RWPE2 (cell line): ENCODE measurements around the gene VASN.

ENCODE experiments used
- ATAC-seq: fragments of 200-7000 bp; cut with Tn5 transposase; 3 replicates; pipeline ENCODE4 v1.9.1; 2021; ENCODE audit warnings: low read depth
- DNase-seq: peaks from one replicate; pipeline ENCODE4 v3.0.0-alpha.2; 2020; ENCODE audit warnings: low spot score
- H3K27ac ChIP-seq: fragments of 450-650 bp; 2 replicates; pipeline ENCODE4 v1.5.1; 2017; ENCODE audit warnings: mild to moderate bottlenecking; ENCODE audit not compliant: poor library complexity, severe bottlenecking
- H3K27me3 ChIP-seq: fragments of 250-450 bp; sonication (Bioruptor Pico); 2 replicates; pipeline ENCODE4 v1.5.1; 2021; ENCODE audit warnings: mild to moderate bottlenecking, moderate library complexity; ENCODE audit not compliant: insufficient read depth, poor library complexity, severe bottlenecking
- H3K36me3 ChIP-seq: fragments of 250-450 bp; sonication (Bioruptor Pico); 2 replicates; pipeline ENCODE4 v1.5.1; 2020; ENCODE audit warnings: low read depth, mild to moderate bottlenecking, moderate library complexity
- H3K4me1 ChIP-seq: fragments of 250-450 bp; sonication (Bioruptor Pico); 2 replicates; pipeline ENCODE4 v1.5.1; 2021; ENCODE audit warnings: mild to moderate bottlenecking, moderate library complexity; ENCODE audit not compliant: insufficient read depth, poor library complexity, severe bottlenecking
- H3K4me3 ChIP-seq: fragments of 250-450 bp; sonication (Bioruptor Pico); 2 replicates; pipeline ENCODE4 v1.5.1; 2021; ENCODE audit warnings: mild to moderate bottlenecking, moderate library complexity; ENCODE audit not compliant: severe bottlenecking
- H3K9me3 ChIP-seq: fragments of 250-450 bp; sonication (Bioruptor Pico); 2 replicates; pipeline ENCODE4 v1.5.1; 2021; ENCODE audit warnings: mild to moderate bottlenecking, moderate library complexity; ENCODE audit not compliant: severe bottlenecking
- TF ChIP-seq, protein P1 (sequence below): fragments of 450-650 bp; IDR thresholded peaks from one replicate; pipeline ENCODE4 v1.5.1; 2017; ENCODE audit warnings: mild to moderate bottlenecking, moderate library complexity; ENCODE audit not compliant: poor library complexity, severe bottlenecking

VASN gene

DNA sequence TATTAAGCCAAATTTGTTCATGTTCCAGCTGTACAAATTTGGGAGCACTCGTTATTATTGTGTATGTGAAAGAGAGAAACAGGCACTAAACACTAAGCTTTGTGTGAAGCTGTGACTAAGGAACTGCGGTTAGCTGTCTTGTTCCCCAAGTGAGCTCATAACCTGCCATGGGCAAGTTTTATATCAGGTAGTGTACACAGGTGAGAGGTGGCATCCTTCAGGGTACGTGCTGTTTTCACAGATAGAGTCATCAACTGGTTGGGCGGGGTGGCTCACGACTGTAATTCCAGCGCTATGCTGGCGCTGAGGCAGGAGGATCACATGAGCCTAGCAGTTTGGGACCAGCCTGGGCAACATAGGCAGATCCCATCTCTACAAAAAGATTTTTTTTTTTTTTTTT lies 56.9 kb downstream of the VASN start:
- ATAC-seq = no peak
- H3K36me3 ChIP-seq = peaks cover 36% of the 10 kb centered on the region
- DNase-seq = no peak

DNA sequence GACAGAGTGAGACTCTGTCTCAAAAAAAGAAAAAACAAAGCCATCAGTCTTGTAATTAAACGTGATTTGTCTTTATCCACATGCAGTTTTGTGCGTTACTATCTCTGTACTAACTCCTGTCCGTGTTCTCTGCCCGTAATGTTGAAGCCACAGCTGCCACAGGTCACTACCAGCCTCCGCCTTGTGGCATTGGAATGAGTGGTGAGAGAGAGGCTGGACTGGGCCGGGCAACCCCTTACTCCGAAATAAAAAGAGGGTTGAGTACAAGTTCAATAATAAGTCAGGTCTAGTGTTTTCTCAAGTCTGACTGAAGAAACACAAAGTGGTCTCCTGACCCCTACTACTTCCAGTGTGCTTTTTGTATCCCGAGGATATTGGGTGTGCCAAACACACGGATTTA lies 59.4 kb downstream of the VASN start:
- ATAC-seq (no peak), DNase-seq (no peak)
- TF ChIP-seq, protein P1, sequence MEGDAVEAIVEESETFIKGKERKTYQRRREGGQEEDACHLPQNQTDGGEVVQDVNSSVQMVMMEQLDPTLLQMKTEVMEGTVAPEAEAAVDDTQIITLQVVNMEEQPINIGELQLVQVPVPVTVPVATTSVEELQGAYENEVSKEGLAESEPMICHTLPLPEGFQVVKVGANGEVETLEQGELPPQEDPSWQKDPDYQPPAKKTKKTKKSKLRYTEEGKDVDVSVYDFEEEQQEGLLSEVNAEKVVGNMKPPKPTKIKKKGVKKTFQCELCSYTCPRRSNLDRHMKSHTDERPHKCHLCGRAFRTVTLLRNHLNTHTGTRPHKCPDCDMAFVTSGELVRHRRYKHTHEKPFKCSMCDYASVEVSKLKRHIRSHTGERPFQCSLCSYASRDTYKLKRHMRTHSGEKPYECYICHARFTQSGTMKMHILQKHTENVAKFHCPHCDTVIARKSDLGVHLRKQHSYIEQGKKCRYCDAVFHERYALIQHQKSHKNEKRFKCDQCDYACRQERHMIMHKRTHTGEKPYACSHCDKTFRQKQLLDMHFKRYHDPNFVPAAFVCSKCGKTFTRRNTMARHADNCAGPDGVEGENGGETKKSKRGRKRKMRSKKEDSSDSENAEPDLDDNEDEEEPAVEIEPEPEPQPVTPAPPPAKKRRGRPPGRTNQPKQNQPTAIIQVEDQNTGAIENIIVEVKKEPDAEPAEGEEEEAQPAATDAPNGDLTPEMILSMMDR = no peak
- no peak overlapping the region for H3K27ac ChIP-seq
- no peaks in the 10 kb centered on the region for H3K9me3 ChIP-seq
- peaks cover 10% of the 10 kb centered on the region for H3K4me1 ChIP-seq
- H3K36me3 ChIP-seq = peaks cover 58% of the 10 kb centered on the region
- no peaks in the 10 kb centered on the region for H3K27me3 ChIP-seq
- H3K4me3 ChIP-seq = no peak overlapping the region

More for the DNA sequence above, 56.9 kb downstream of the VASN start:
- Histone ChIP-seq H3K4me1 (peaks cover 10% of the 10 kb centered on the region), H3K9me3 (no peaks in the 10 kb centered on the region), H3K27ac (no peak overlapping the region), H3K27me3 (no peaks in the 10 kb centered on the region), H3K4me3 (no peak overlapping the region)
- TF ChIP-seq, protein P1 = no peak
